ENCODE measurements around the gene ROBO1. TPM values are rescaled to one million over a fixed set of nuclear protein-coding genes. Genes with fewer than 3 reads are reported as not detected.

ROBO1 gene
- total RNA-seq, 2 experiments from 2014 or later, result 1.3 to 2.1 TPM

GRCh38 chr3:78882251-78882650, 885.5 kb downstream of the ROBO1 start:
- no peaks in the 10 kb centered on the region for H3K27me3 Mint-ChIP-seq
- no peak overlapping the region for H3K27ac Mint-ChIP-seq
- intact Hi-C loops (cut with DNase I, micrococcal nuclease), result no loop called here
- POLR2A ChIA-PET, result no interaction called here
- no peaks in the 10 kb centered on the region for H3K36me3 Mint-ChIP-seq (ENCODE audit: low read depth)
- DNase-seq (no peak), ATAC-seq (no peak)
- H3K4me1 Mint-ChIP-seq, result peaks cover under 1% of the 10 kb centered on the region
- H3K4me3 Mint-ChIP-seq, result no peak overlapping the region
- H3K9me3 Mint-ChIP-seq (ENCODE audit: low read depth), result no peaks in the 10 kb centered on the region
- CTCF ChIA-PET, result interaction anchor here (0.6 to 0.7 kb wide), 2 partner anchors 240 to 440 kb away, joined by 3 read pairs; no protein-coding TSS in a partner anchor

GRCh38 chr3:78881501-78881900, 886.3 kb downstream of the ROBO1 start:
- H3K27ac Mint-ChIP-seq, result no peak overlapping the region
- ChIA-PET POLR2A (no interaction called here), CTCF (no interaction called here)
- no peak overlapping the region for H3K4me3 Mint-ChIP-seq
- H3K27me3 Mint-ChIP-seq, result no peaks in the 10 kb centered on the region
- DNase-seq, result no peak
- no peaks in the 10 kb centered on the region for H3K36me3 Mint-ChIP-seq (ENCODE audit: low read depth)
- H3K4me1 Mint-ChIP-seq, result no peaks in the 10 kb centered on the region
- H3K9me3 Mint-ChIP-seq (ENCODE audit: low read depth), result no peaks in the 10 kb centered on the region
- ATAC-seq, result no peak
- intact Hi-C loops (cut with DNase I, micrococcal nuclease), result no loop called here

- ATAC-seq, result no peak
- Mint-ChIP-seq H3K4me3 (no peak overlapping the region), H3K9me3 (ENCODE audit: low read depth) (no peaks in the 10 kb centered on the region), H3K36me3 (ENCODE audit: low read depth) (no peaks in the 10 kb centered on the region), H3K4me1 (no peaks in the 10 kb centered on the region), H3K27me3 (no peaks in the 10 kb centered on the region), H3K27ac (no peak overlapping the region)
- CTCF ChIA-PET, result no interaction called here
- POLR2A ChIA-PET, result no interaction called here
- DNase-seq, result no peak
- intact Hi-C loops (cut with DNase I, micrococcal nuclease), result no loop called here
These were observed 887.0 kb downstream of the ROBO1 start for GRCh38 chr3:78880603-78881461.

GRCh38 chr3:78879295-78879860, 888.4 kb downstream of the ROBO1 start:
- Mint-ChIP-seq H3K27me3 (no peaks in the 10 kb centered on the region), H3K4me3 (no peak overlapping the region), H3K4me1 (no peaks in the 10 kb centered on the region), H3K27ac (no peak overlapping the region), H3K36me3 (ENCODE audit: low read depth) (no peaks in the 10 kb centered on the region), H3K9me3 (ENCODE audit: low read depth) (no peaks in the 10 kb centered on the region)
- POLR2A ChIA-PET, result no interaction called here
- intact Hi-C loops (cut with DNase I, micrococcal nuclease), result no loop called here
- DNase-seq, result no peak
- ATAC-seq, result no peak
- CTCF ChIA-PET, result no interaction called here

GRCh38 chr3:78878789-78879188, 889.0 kb downstream of the ROBO1 start:
- intact Hi-C loops (cut with DNase I, micrococcal nuclease), result no loop called here
- Mint-ChIP-seq H3K27me3 (no peaks in the 10 kb centered on the region), H3K27ac (no peak overlapping the region), H3K36me3 (ENCODE audit: low read depth) (no peaks in the 10 kb centered on the region), H3K9me3 (ENCODE audit: low read depth) (no peaks in the 10 kb centered on the region), H3K4me3 (no peak overlapping the region), H3K4me1 (no peaks in the 10 kb centered on the region)
- CTCF ChIA-PET, result no interaction called here
- no peak for DNase-seq
- ATAC-seq, result no peak
- POLR2A ChIA-PET, result no interaction called here

- Mint-ChIP-seq H3K9me3 (ENCODE audit: low read depth) (no peaks in the 10 kb centered on the region), H3K27ac (no peak overlapping the region), H3K4me1 (no peaks in the 10 kb centered on the region), H3K4me3 (no peak overlapping the region), H3K36me3 (ENCODE audit: low read depth) (no peaks in the 10 kb centered on the region), H3K27me3 (no peaks in the 10 kb centered on the region)
- intact Hi-C loops (cut with DNase I, micrococcal nuclease), result no loop called here
- ChIA-PET CTCF (no interaction called here), POLR2A (no interaction called here)
- DNase-seq (no peak), ATAC-seq (no peak)
These were observed 889.8 kb downstream of the ROBO1 start for GRCh38 chr3:78878011-78878410.

GRCh38 chr3:78875851-78876250, 891.9 kb downstream of the ROBO1 start:
- no peaks in the 10 kb centered on the region for H3K27me3 Mint-ChIP-seq
- H3K9me3 Mint-ChIP-seq (ENCODE audit: low read depth), result no peaks in the 10 kb centered on the region
- POLR2A ChIA-PET, result no interaction called here
- intact Hi-C loops (cut with DNase I, micrococcal nuclease), result no loop called here
- DNase-seq (no peak), ATAC-seq (no peak)
- no peak overlapping the region for H3K27ac Mint-ChIP-seq
- CTCF ChIA-PET, result no interaction called here
- no peak overlapping the region for H3K4me3 Mint-ChIP-seq
- no peaks in the 10 kb centered on the region for H3K36me3 Mint-ChIP-seq (ENCODE audit: low read depth)
- no peaks in the 10 kb centered on the region for H3K4me1 Mint-ChIP-seq

- Mint-ChIP-seq H3K9me3 (ENCODE audit: low read depth) (no peaks in the 10 kb centered on the region), H3K4me3 (no peak overlapping the region), H3K36me3 (ENCODE audit: low read depth) (no peaks in the 10 kb centered on the region), H3K4me1 (no peaks in the 10 kb centered on the region), H3K27me3 (no peaks in the 10 kb centered on the region), H3K27ac (no peak overlapping the region)
- no peak for DNase-seq
- ChIA-PET CTCF (no interaction called here), POLR2A (no interaction called here)
- intact Hi-C loops (cut with DNase I, micrococcal nuclease), result no loop called here
- no peak for ATAC-seq
These were observed 892.4 kb downstream of the ROBO1 start for GRCh38 chr3:78875436-78875835.

GRCh38 chr3:78873641-78874040, 894.2 kb downstream of the ROBO1 start:
- Mint-ChIP-seq H3K27ac (no peak overlapping the region), H3K36me3 (ENCODE audit: low read depth) (no peaks in the 10 kb centered on the region), H3K9me3 (ENCODE audit: low read depth) (no peaks in the 10 kb centered on the region), H3K4me1 (no peaks in the 10 kb centered on the region), H3K4me3 (no peak overlapping the region), H3K27me3 (no peaks in the 10 kb centered on the region)
- CTCF ChIA-PET, result no interaction called here
- no peak for DNase-seq
- ATAC-seq, result no peak
- intact Hi-C loops (cut with DNase I, micrococcal nuclease), result no loop called here
- POLR2A ChIA-PET, result no interaction called here

GRCh38 chr3:78872195-78872594, 895.6 kb downstream of the ROBO1 start:
- CTCF ChIA-PET, result no interaction called here
- DNase-seq (no peak), ATAC-seq (no peak)
- Mint-ChIP-seq H3K36me3 (ENCODE audit: low read depth) (no peaks in the 10 kb centered on the region), H3K4me3 (no peak overlapping the region), H3K9me3 (ENCODE audit: low read depth) (no peaks in the 10 kb centered on the region), H3K27ac (no peak overlapping the region), H3K4me1 (no peaks in the 10 kb centered on the region), H3K27me3 (no peaks in the 10 kb centered on the region)
- intact Hi-C loops (cut with DNase I, micrococcal nuclease), result no loop called here
- POLR2A ChIA-PET, result no interaction called here

GRCh38 chr3:78871048-78871447, 896.8 kb downstream of the ROBO1 start:
- ATAC-seq, result no peak
- no peak overlapping the region for H3K4me3 Mint-ChIP-seq
- ChIA-PET POLR2A (no interaction called here), CTCF (no interaction called here)
- intact Hi-C loops (cut with DNase I, micrococcal nuclease), result no loop called here
- H3K9me3 Mint-ChIP-seq (ENCODE audit: low read depth), result no peaks in the 10 kb centered on the region
- H3K27me3 Mint-ChIP-seq, result no peaks in the 10 kb centered on the region
- H3K36me3 Mint-ChIP-seq (ENCODE audit: low read depth), result no peaks in the 10 kb centered on the region
- H3K27ac Mint-ChIP-seq, result no peak overlapping the region
- DNase-seq, result no peak
- H3K4me1 Mint-ChIP-seq, result no peaks in the 10 kb centered on the region

GRCh38 chr3:78870484-78870883, 897.3 kb downstream of the ROBO1 start:
- DNase-seq, result no peak
- no peak for ATAC-seq
- H3K4me3 Mint-ChIP-seq, result no peak overlapping the region
- POLR2A ChIA-PET, result no interaction called here
- intact Hi-C loops (cut with DNase I, micrococcal nuclease), result no loop called here
- H3K36me3 Mint-ChIP-seq (ENCODE audit: low read depth), result no peaks in the 10 kb centered on the region
- no peak overlapping the region for H3K27ac Mint-ChIP-seq
- H3K9me3 Mint-ChIP-seq (ENCODE audit: low read depth), result no peaks in the 10 kb centered on the region
- CTCF ChIA-PET, result no interaction called here
- no peaks in the 10 kb centered on the region for H3K27me3 Mint-ChIP-seq
- H3K4me1 Mint-ChIP-seq, result no peaks in the 10 kb centered on the region

Data from activated CD4-positive, alpha-beta T cell treated with anti-CD3 and anti-CD28 coated beads for 36 hours (primary cell).